Activated CD8-positive, alpha-beta T cell treated with anti-CD3 and anti-CD28 coated beads for 36 hours (primary cell): ENCODE results near the gene SRP68. TPM values are rescaled to one million over a fixed set of nuclear protein-coding genes. Genes with fewer than 3 reads are reported as not detected.

Source experiments
- ATAC-seq: fragments of 200-7000 bp; cut with Tn5 transposase; one replicate; pipeline ENCODE4 v1.10.0; 2021; ENCODE audit warnings: mild to moderate bottlenecking, moderate library complexity
- CTCF ChIA-PET: fragments of 350-600 bp; sonication (Branson Sonifier 250); formaldehyde crosslinking; loops from one replicate; lab custom pipeline; 2021; ENCODE audit warnings: antibody characterized with exemption; lab: Charles Lee
- POLR2A ChIA-PET: fragments of 350-600 bp; sonication (Branson Sonifier 250); formaldehyde crosslinking; loops from one replicate; lab custom pipeline; 2021; ENCODE audit warnings: antibody characterized with exemption; lab: Charles Lee
- DNase-seq: peaks from one replicate; pipeline ENCODE4 v3.0.0-alpha.2; 2020
- H3K27ac Mint-ChIP-seq: one replicate; pipeline ENCODE4 v1.8.0; 2021; ENCODE audit warnings: mild to moderate bottlenecking, mixed read lengths
- H3K27me3 Mint-ChIP-seq: one replicate; pipeline ENCODE4 v1.8.0; 2021; ENCODE audit warnings: mixed read lengths
- H3K36me3 Mint-ChIP-seq: one replicate; pipeline ENCODE4 v1.8.0; 2021; ENCODE audit warnings: low read depth, mixed read lengths
- H3K4me1 Mint-ChIP-seq: one replicate; pipeline ENCODE4 v1.8.0; 2021; ENCODE audit warnings: low read depth, mixed read lengths
- H3K4me3 Mint-ChIP-seq: one replicate; pipeline ENCODE4 v1.8.0; 2021; ENCODE audit warnings: mild to moderate bottlenecking, moderate library complexity, mixed read lengths
- H3K9me3 Mint-ChIP-seq: one replicate; pipeline ENCODE4 v1.8.0; 2021; ENCODE audit warnings: mixed read lengths
- CTCF ChIP-seq: fragments of 200-600 bp; IDR thresholded peaks from one replicate; pipeline ENCODE4 v1.8.0; 2022; ENCODE audit warnings: antibody characterized with exemption, mild to moderate bottlenecking
- intact Hi-C: fragments of 100-400 bp; cut with micrococcal nuclease; formaldehyde crosslinking; loops from one replicate; pipeline ENCODE4 v1.10.0; 2022
- total RNA-seq, 2 experiments: library from RNA; stranded (reverse); gene quantifications; one replicate each; pipeline ENCODE4 v1.2.3, GENCODE V29; 2021

The SRP68 gene
- total RNA-seq, 2 experiments from 2014 or later: 132 to 135 TPM

- no peak overlapping the region for H3K27ac Mint-ChIP-seq
- H3K27me3 Mint-ChIP-seq: no peaks in the 10 kb centered on the region
- intact Hi-C loops: loop anchor here (5.0 kb wide), 1 partner anchor 82 kb away; the partner anchor contains the start of gene EXOC7
- TF ChIP-seq CTCF: no peak
- ATAC-seq (no peak), DNase-seq (no peak)
- no peaks in the 10 kb centered on the region for H3K36me3 Mint-ChIP-seq
- H3K4me3 Mint-ChIP-seq: no peak overlapping the region
- H3K9me3 Mint-ChIP-seq: no peaks in the 10 kb centered on the region
- no peaks in the 10 kb centered on the region for H3K4me1 Mint-ChIP-seq
- POLR2A ChIA-PET: interaction anchor here (0.9 kb wide), 1 partner anchor 9 kb away, joined by 4 read pairs; no protein-coding TSS in a partner anchor
- CTCF ChIA-PET: interaction anchor here (0.6 to 1.6 kb wide), 17 partner anchors 10 to 378 kb away, joined by 3 to 11 read pairs (median 3); partner anchors contain the start of gene CDK3
These were observed 52.4 kb downstream of the SRP68 start for GRCh38 chr17:76019833-76020467.

DNA sequence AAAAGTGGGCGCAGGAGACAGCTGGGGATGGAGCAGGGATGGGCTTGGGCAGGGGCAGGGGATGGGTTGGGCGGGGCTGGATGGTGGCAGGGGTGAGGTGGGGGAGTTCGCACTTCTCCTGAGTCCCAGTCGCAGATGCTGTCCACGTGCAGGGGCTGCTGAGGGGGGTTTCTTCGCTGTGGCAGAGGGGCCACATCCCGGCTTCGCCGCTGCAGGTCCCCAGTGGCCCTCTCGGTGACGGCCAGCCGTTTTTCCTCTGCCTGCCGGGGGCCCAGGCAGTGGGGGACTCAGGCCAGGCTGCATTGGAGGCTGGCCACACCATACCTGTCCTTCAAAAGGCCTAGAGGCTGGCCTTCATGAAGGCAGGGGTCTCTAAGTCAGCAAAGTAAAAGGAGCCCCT, 53.5 kb downstream of the SRP68 start:
- intact Hi-C loops: loop anchor here (5.0 kb wide), 1 partner anchor 84 kb away; the partner anchor contains the start of gene EXOC7
- Mint-ChIP-seq H3K4me1 (peaks cover 8% of the 10 kb centered on the region), H3K9me3 (no peaks in the 10 kb centered on the region), H3K27me3 (no peaks in the 10 kb centered on the region), H3K36me3 (no peaks in the 10 kb centered on the region), H3K27ac (no peak overlapping the region), H3K4me3 (no peak overlapping the region)
- ATAC-seq: no peak
- TF ChIP-seq CTCF: no peak
- DNase-seq: no peak
- POLR2A ChIA-PET: no interaction called here
- CTCF ChIA-PET: interaction anchor here (0.8 to 1.6 kb wide), 6 partner anchors 19 to 284 kb away, joined by 3 to 6 read pairs (median 3); partner anchors contain the start of gene CDK3

DNA sequence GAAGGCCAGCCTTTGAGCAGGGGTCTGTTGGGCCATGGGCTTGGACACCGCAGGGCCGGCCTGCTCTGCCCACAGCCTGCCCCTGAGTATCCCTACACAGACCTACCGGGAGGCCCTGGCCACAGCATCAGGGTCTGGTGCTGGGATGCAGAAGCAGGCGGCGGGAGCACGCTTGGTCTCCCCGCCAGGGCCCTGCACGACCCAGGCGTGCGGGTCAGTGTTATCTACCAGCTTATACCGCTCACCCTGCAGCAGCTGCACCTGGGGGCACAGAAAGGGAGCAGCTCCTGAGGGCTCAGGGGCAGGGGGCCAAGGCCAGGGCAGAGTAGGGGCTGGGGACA, 54.0 kb downstream of the SRP68 start:
- ATAC-seq: no peak
- H3K36me3 Mint-ChIP-seq: no peaks in the 10 kb centered on the region
- no peaks in the 10 kb centered on the region for H3K9me3 Mint-ChIP-seq
- H3K4me1 Mint-ChIP-seq: peaks cover 8% of the 10 kb centered on the region
- no peak for TF ChIP-seq CTCF
- no peak overlapping the region for H3K27ac Mint-ChIP-seq
- ChIA-PET POLR2A (interaction anchor here (0.6 kb wide), 1 partner anchor 9 kb away, joined by 3 read pairs; no protein-coding TSS in a partner anchor), CTCF (interaction anchor here (0.8 to 1.5 kb wide), 4 partner anchors 11 to 45 kb away, joined by 3 read pairs; no protein-coding TSS in a partner anchor)
- no peak overlapping the region for H3K4me3 Mint-ChIP-seq
- DNase-seq: no peak
- H3K27me3 Mint-ChIP-seq: no peaks in the 10 kb centered on the region
- intact Hi-C loops: loop anchor here (5.0 kb wide), 1 partner anchor 84 kb away; the partner anchor contains the start of gene EXOC7

DNA sequence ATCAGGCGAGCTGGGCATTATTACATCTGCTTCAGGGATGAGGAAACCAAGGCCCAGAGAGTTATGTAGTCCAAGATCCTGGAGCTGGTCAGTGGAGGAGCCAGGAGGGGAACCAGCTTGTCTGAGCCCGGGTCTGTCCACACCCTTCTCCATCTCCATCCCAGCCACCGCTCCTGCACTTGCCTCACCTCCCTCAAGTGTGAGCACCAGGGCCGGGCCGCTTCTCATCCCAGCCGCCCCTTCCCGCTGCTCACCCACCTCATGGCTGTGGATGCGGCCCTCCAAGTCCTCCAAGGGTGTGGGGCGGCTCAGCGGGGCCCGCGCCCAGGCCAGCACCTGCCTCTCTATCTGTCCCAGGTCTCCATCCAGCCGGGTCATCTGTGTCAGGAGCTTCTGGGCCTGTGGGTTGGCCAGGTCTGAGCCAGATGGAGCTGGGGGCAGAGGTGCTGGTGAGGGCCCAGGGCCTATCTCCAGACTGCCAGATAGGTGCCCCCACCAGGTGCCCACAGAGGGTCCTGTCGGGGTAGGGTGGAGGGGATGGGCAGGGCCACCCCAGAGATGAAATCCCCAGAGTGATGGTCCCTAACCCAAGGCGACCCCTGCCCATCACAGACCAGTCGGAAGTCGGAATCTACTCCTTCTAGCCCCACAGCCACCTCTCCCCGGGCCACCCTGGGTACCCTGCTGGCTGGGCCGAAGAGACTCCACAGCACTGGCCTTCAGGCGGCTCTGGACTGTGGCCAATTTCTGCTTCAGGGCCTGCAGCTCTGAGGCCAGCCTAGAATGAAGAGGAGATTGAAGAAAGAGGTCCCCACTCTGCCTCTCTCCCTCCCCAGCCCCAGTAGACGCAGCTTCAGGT, 54.6 kb downstream of the SRP68 start:
- CTCF ChIA-PET: interaction anchor here (0.9 to 9.3 kb wide), 5 partner anchors 10 to 46 kb away, joined by 3 to 122 read pairs (median 3); partner anchors contain the start of gene CDK3
- POLR2A ChIA-PET: interaction anchor here (0.6 kb wide), 1 partner anchor 8 kb away, joined by 3 read pairs; no protein-coding TSS in a partner anchor
- intact Hi-C loops: loop anchor here (5.0 kb wide), 1 partner anchor 85 kb away; the partner anchor contains the start of gene EXOC7

More for the DNA sequence above, 54.6 kb downstream of the SRP68 start:
- peaks cover 8% of the 10 kb centered on the region for H3K4me1 Mint-ChIP-seq
- ATAC-seq (no peak), DNase-seq (no peak)
- H3K27me3 Mint-ChIP-seq: no peaks in the 10 kb centered on the region
- no peak overlapping the region for H3K4me3 Mint-ChIP-seq
- no peaks in the 10 kb centered on the region for H3K9me3 Mint-ChIP-seq
- TF ChIP-seq CTCF: no peak
- no peaks in the 10 kb centered on the region for H3K36me3 Mint-ChIP-seq
- no peak overlapping the region for H3K27ac Mint-ChIP-seq
